HEK293 (cell line): ENCODE data around the gene SYNPO2.

Experiments used
- CTCF ChIA-PET: fragments of 350-600 bp; formaldehyde crosslinking; extraction: SDS; loops from one replicate; lab custom pipeline; 2021; ENCODE audit warnings: antibody characterized with exemption; lab: Yijun Ruan, JAX
- POLR2A ChIA-PET: fragments of 300-600 bp; formaldehyde crosslinking; extraction: SDS; loops from one replicate; lab custom pipeline; 2020; ENCODE audit warnings: antibody characterized with exemption, inconsistent platforms; lab: Yijun Ruan, JAX
- H3K27ac ChIP-seq: fragments of 200-500 bp; sonication (Bioruptor generic); 2 replicates; pipeline ENCODE4 v1.5.1; 2014; ENCODE audit warnings: low read depth, low read length, control low read depth, inconsistent platforms; ENCODE audit errors: extremely low read depth
- H3K36me3 ChIP-seq, 2 experiments: fragments of 200-500 bp in 1 of 2; sonication (Bioruptor generic) in 1 of 2; 1 replicate in 1 of 2; 2 replicates in 1 of 2; pipeline ENCODE4 v1.5.1; 2014 to 2017; ENCODE audit warnings: inconsistent platforms in 2 of 2, low read length in 2 of 2; ENCODE audit not compliant: control insufficient read depth in 2 of 2, insufficient read depth in 1 of 2
- H3K4me1 ChIP-seq: fragments of 200-500 bp; sonication (Bioruptor generic); 2 replicates; pipeline ENCODE4 v1.5.1; 2014; ENCODE audit warnings: mild to moderate bottlenecking, low read length, inconsistent platforms; ENCODE audit not compliant: control insufficient read depth, insufficient read depth
- H3K4me3 ChIP-seq: 2 replicates; pipeline ENCODE4 v1.5.1; 2011; ENCODE audit warnings: low read depth, mild to moderate bottlenecking, control low read depth, low read length, moderate library complexity
- H3K9me3 ChIP-seq: fragments of 200-500 bp; sonication (Bioruptor generic); 2 replicates; pipeline ENCODE4 v1.5.1; 2014; ENCODE audit warnings: low read depth, low read length, inconsistent platforms; ENCODE audit not compliant: control insufficient read depth, insufficient read depth
- IKZF3 ChIP-seq: fragments of 450-650 bp; IDR thresholded peaks from 2 replicates; pipeline ENCODE4 v1.5.0; 2018; ENCODE audit warnings: missing biosample characterization, mild to moderate bottlenecking, missing genetic modification characterization, moderate library complexity
- SALL2 ChIP-seq: fragments of 450-650 bp; formaldehyde crosslinking; IDR thresholded peaks from 2 replicates; pipeline ENCODE4 v1.5.0; 2017; ENCODE audit warnings: missing biosample characterization, mild to moderate bottlenecking, missing genetic modification characterization, borderline replicate concordance
- ZBTB20 ChIP-seq: fragments of 450-650 bp; formaldehyde crosslinking; IDR thresholded peaks from 2 replicates; pipeline ENCODE4 v1.5.1; 2016; ENCODE audit warnings: missing biosample characterization, missing genetic modification characterization
- ZBTB48 ChIP-seq: fragments of 450-650 bp; formaldehyde crosslinking; IDR thresholded peaks from 2 replicates; pipeline ENCODE4 v1.5.1; 2016; ENCODE audit warnings: missing biosample characterization, missing genetic modification characterization
- ZNF140 ChIP-seq: fragments of 450-650 bp; formaldehyde crosslinking; IDR thresholded peaks from 2 replicates; pipeline ENCODE4 v1.5.1; 2016; ENCODE audit warnings: missing biosample characterization, missing genetic modification characterization
- ZNF148 ChIP-seq: fragments of 450-650 bp; formaldehyde crosslinking; IDR thresholded peaks from 2 replicates; pipeline ENCODE4 v1.5.0; 2017; ENCODE audit warnings: missing biosample characterization, missing genetic modification characterization, borderline replicate concordance
- ZNF169 ChIP-seq: fragments of 450-650 bp; formaldehyde crosslinking; IDR thresholded peaks from 2 replicates; pipeline ENCODE4 v1.5.1; 2016; ENCODE audit warnings: missing biosample characterization, missing genetic modification characterization
- ZNF19 ChIP-seq: fragments of 450-650 bp; formaldehyde crosslinking; IDR thresholded peaks from 2 replicates; pipeline ENCODE4; 2016; ENCODE audit warnings: missing biosample characterization, missing genetic modification characterization, low read depth
- ZNF433 ChIP-seq: fragments of 450-650 bp; formaldehyde crosslinking; IDR thresholded peaks from 2 replicates; pipeline ENCODE4 v1.5.1; 2016; ENCODE audit warnings: missing biosample characterization, missing genetic modification characterization, low read depth
- ZNF571 ChIP-seq: fragments of 450-650 bp; formaldehyde crosslinking; IDR thresholded peaks from 2 replicates; pipeline ENCODE4 v1.5.0; 2017; ENCODE audit warnings: missing biosample characterization, missing genetic modification characterization
- ZNF621 ChIP-seq: fragments of 450-650 bp; formaldehyde crosslinking; IDR thresholded peaks from 2 replicates; pipeline ENCODE4 v1.5.1; 2017; ENCODE audit warnings: missing biosample characterization, missing genetic modification characterization
- ZNF639 ChIP-seq: fragments of 450-650 bp; formaldehyde crosslinking; IDR thresholded peaks from 2 replicates; pipeline ENCODE4 v1.5.1; 2016; ENCODE audit warnings: missing biosample characterization, missing genetic modification characterization
- ZNF660 ChIP-seq: fragments of 450-650 bp; IDR thresholded peaks from 2 replicates; pipeline ENCODE4 v1.5.1; 2018; ENCODE audit warnings: missing biosample characterization, mild to moderate bottlenecking, missing genetic modification characterization
- ZNF701 ChIP-seq: fragments of 450-650 bp; formaldehyde crosslinking; IDR thresholded peaks from 2 replicates; pipeline ENCODE4 v1.5.1; 2016; ENCODE audit warnings: missing biosample characterization, missing genetic modification characterization
- ZNF837 ChIP-seq: fragments of 450-650 bp; formaldehyde crosslinking; IDR thresholded peaks from 2 replicates; pipeline ENCODE4 v1.5.1; 2016; ENCODE audit warnings: missing biosample characterization, missing genetic modification characterization
- TF ChIP-seq, protein P1 (sequence below): fragments of 450-650 bp; formaldehyde crosslinking; IDR thresholded peaks from 2 replicates; pipeline ENCODE4 v1.5.1; 2016; ENCODE audit warnings: missing biosample characterization, missing genetic modification characterization, borderline replicate concordance
- TF ChIP-seq, protein P2 (sequence below): fragments of 450-650 bp; formaldehyde crosslinking; IDR thresholded peaks from 2 replicates; pipeline ENCODE4 v1.5.1; 2016; ENCODE audit warnings: missing biosample characterization, missing genetic modification characterization, low read depth
- TF ChIP-seq, protein P3 (sequence below): fragments of 450-650 bp; formaldehyde crosslinking; IDR thresholded peaks from 2 replicates; pipeline ENCODE4 v1.5.1; 2016; ENCODE audit warnings: missing biosample characterization, missing genetic modification characterization
- TF ChIP-seq, protein P4 (sequence below): fragments of 450-650 bp; formaldehyde crosslinking; IDR thresholded peaks from 2 replicates; pipeline ENCODE4 v1.5.1; 2016; ENCODE audit warnings: missing biosample characterization, missing genetic modification characterization
- TF ChIP-seq, protein P5 (sequence below): fragments of 450-650 bp; formaldehyde crosslinking; IDR thresholded peaks from 2 replicates; pipeline ENCODE4 v1.5.1; 2016; ENCODE audit warnings: missing biosample characterization, missing genetic modification characterization

Gene SYNPO2

DNA sequence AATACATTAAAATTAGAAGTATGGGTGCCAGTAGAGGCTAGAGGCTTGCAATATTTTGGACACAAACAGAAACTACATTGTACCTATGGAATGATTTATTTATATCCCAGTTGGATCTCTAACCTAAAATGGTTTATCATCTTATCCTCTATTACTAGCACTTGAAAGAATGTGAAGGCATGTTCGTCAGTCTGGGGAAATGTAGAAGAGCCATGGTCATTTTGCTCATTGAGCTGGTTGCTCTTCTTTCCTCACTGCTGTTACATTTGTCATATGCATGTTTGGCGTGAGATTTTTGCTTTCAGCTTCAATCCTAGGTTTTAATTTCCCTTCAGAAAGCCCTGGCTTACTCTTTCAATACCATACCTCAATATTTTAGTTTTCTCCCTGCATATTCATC, 164.6 kb downstream of the SYNPO2 start (continued):
- TF ChIP-seq, protein P1, sequence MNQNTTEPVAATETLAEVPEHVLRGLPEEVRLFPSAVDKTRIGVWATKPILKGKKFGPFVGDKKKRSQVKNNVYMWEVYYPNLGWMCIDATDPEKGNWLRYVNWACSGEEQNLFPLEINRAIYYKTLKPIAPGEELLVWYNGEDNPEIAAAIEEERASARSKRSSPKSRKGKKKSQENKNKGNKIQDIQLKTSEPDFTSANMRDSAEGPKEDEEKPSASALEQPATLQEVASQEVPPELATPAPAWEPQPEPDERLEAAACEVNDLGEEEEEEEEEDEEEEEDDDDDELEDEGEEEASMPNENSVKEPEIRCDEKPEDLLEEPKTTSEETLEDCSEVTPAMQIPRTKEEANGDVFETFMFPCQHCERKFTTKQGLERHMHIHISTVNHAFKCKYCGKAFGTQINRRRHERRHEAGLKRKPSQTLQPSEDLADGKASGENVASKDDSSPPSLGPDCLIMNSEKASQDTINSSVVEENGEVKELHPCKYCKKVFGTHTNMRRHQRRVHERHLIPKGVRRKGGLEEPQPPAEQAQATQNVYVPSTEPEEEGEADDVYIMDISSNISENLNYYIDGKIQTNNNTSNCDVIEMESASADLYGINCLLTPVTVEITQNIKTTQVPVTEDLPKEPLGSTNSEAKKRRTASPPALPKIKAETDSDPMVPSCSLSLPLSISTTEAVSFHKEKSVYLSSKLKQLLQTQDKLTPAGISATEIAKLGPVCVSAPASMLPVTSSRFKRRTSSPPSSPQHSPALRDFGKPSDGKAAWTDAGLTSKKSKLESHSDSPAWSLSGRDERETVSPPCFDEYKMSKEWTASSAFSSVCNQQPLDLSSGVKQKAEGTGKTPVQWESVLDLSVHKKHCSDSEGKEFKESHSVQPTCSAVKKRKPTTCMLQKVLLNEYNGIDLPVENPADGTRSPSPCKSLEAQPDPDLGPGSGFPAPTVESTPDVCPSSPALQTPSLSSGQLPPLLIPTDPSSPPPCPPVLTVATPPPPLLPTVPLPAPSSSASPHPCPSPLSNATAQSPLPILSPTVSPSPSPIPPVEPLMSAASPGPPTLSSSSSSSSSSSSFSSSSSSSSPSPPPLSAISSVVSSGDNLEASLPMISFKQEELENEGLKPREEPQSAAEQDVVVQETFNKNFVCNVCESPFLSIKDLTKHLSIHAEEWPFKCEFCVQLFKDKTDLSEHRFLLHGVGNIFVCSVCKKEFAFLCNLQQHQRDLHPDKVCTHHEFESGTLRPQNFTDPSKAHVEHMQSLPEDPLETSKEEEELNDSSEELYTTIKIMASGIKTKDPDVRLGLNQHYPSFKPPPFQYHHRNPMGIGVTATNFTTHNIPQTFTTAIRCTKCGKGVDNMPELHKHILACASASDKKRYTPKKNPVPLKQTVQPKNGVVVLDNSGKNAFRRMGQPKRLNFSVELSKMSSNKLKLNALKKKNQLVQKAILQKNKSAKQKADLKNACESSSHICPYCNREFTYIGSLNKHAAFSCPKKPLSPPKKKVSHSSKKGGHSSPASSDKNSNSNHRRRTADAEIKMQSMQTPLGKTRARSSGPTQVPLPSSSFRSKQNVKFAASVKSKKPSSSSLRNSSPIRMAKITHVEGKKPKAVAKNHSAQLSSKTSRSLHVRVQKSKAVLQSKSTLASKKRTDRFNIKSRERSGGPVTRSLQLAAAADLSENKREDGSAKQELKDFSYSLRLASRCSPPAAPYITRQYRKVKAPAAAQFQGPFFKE (tag by site-specific recombination), result no peak
- no peak for TF ChIP-seq ZNF621 (tag by site-specific recombination)
- TF ChIP-seq, protein P2, sequence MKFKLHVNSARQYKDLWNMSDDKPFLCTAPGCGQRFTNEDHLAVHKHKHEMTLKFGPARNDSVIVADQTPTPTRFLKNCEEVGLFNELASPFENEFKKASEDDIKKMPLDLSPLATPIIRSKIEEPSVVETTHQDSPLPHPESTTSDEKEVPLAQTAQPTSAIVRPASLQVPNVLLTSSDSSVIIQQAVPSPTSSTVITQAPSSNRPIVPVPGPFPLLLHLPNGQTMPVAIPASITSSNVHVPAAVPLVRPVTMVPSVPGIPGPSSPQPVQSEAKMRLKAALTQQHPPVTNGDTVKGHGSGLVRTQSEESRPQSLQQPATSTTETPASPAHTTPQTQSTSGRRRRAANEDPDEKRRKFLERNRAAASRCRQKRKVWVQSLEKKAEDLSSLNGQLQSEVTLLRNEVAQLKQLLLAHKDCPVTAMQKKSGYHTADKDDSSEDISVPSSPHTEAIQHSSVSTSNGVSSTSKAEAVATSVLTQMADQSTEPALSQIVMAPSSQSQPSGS (tag by site-specific recombination), result no peak
- no peak for TF ChIP-seq SALL2 (tag by site-specific recombination)
- no peak for TF ChIP-seq ZNF660 (tag by site-specific recombination)

DNA sequence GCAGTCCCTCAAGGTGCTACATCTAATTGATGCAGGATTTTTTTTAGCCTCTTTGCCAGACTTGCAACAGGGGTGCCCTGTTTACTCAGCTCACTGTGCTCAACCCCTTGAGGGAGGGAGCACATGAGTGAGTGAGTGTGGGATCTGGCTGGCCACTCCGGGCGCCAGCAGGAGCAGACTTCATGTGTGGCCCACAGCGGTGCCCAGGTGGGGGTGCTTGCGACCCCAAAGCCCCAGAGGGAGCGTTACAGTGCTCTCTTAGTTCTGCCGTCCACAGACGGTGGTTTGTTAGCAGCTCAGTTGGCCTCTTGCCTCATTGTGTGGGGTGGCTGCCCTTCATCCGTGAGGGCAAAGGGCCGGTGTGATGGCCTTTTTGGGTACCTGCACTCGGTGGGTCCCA, 165.3 kb downstream of the SYNPO2 start:
- Histone ChIP-seq H3K9me3 (no peaks in the 10 kb centered on the region), H3K4me3 (no peak overlapping the region), H3K36me3 (no peaks in the 10 kb centered on the region), H3K27ac (no peak overlapping the region), H3K4me1 (no peaks in the 10 kb centered on the region)
- ChIA-PET CTCF (interaction anchor here (0.5 kb wide), 1 partner anchor 917 kb away, joined by 3 read pairs; no protein-coding TSS in a partner anchor), POLR2A (no interaction called here)
- TF ChIP-seq IKZF3 (tag by site-specific recombination), result no peak
- TF ChIP-seq ZNF701, result no peak
- TF ChIP-seq ZNF169, result no peak
- no peak for TF ChIP-seq ZNF433 (tag by site-specific recombination)
- TF ChIP-seq ZNF19, result no peak
- TF ChIP-seq, protein P3, sequence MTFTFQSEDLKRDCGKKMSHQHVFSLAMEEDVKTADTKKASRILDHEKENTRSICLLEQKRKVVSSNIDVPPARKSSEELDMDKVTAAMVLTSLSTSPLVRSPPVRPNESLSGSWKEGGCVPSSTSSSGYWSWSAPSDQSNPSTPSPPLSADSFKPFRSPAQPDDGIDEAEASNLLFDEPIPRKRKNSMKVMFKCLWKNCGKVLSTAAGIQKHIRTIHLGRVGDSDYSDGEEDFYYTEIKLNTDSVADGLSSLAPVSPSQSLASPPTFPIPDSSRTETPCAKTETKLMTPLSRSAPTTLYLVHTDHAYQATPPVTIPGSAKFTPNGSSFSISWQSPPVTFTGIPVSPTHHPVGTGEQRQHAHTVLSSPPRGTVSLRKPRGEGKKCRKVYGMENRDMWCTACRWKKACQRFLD, result no peak
- TF ChIP-seq ZNF148 (tag by site-specific recombination), result no peak
- no peak for TF ChIP-seq ZBTB20 (tag by site-specific recombination)
- TF ChIP-seq, protein P4, sequence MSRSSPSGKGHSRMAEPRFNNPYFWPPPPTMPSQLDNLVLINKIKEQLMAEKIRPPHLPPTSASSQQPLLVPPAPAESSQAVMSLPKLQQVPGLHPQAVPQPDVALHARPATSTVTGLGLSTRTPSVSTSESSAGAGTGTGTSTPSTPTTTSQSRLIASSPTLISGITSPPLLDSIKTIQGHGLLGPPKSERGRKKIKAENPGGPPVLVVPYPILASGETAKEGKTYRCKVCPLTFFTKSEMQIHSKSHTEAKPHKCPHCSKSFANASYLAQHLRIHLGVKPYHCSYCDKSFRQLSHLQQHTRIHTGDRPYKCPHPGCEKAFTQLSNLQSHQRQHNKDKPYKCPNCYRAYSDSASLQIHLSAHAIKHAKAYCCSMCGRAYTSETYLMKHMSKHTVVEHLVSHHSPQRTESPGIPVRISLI (tag by site-specific recombination), result no peak
- no peak for TF ChIP-seq ZNF639 (tag by site-specific recombination)
- no peak for TF ChIP-seq ZNF140 (tag by site-specific recombination)
- TF ChIP-seq, protein P5, sequence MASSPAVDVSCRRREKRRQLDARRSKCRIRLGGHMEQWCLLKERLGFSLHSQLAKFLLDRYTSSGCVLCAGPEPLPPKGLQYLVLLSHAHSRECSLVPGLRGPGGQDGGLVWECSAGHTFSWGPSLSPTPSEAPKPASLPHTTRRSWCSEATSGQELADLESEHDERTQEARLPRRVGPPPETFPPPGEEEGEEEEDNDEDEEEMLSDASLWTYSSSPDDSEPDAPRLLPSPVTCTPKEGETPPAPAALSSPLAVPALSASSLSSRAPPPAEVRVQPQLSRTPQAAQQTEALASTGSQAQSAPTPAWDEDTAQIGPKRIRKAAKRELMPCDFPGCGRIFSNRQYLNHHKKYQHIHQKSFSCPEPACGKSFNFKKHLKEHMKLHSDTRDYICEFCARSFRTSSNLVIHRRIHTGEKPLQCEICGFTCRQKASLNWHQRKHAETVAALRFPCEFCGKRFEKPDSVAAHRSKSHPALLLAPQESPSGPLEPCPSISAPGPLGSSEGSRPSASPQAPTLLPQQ (tag by site-specific recombination), result no peak
- no peak for TF ChIP-seq ZBTB48
- no peak for TF ChIP-seq ZNF571 (tag by site-specific recombination)
- TF ChIP-seq ZNF837 (tag by site-specific recombination), result no peak
